Fibroblast of villous mesenchyme (primary cell): ENCODE results near the gene C14orf93. TPM values are rescaled to one million over a fixed set of nuclear protein-coding genes. Genes with fewer than 3 reads are reported as not detected.
"Not testable (repeated sequence)": the region's sequence is repeated elsewhere in the genome, so short reads cannot be mapped to it uniquely, and the experiment has no call there.

Experiments used
- DNase-seq: peaks from one replicate; pipeline ENCODE4 v3.0.0-alpha.2; 2010; ENCODE audit warnings: low read depth
- H3K4me3 ChIP-seq: 2 replicates; pipeline ENCODE4 v1.5.1; 2011; ENCODE audit warnings: low read depth, mild to moderate bottlenecking, low read length
- total RNA-seq: library from RNA; depleted of rRNA; stranded (reverse); fragments of >200 nt; gene quantifications from 2 replicates; pipeline ENCODE4 v1.2.3, GENCODE V29; 2012
- TF ChIP-seq, protein P1 (sequence below): IDR thresholded peaks from 2 replicates; pipeline ENCODE4 v1.5.1; 2012; ENCODE audit warnings: low read depth, mild to moderate bottlenecking, low read length; ENCODE audit not compliant: insufficient read depth

C14orf93 gene
- total RNA-seq, 1 donor: 4.7 TPM

DNA sequence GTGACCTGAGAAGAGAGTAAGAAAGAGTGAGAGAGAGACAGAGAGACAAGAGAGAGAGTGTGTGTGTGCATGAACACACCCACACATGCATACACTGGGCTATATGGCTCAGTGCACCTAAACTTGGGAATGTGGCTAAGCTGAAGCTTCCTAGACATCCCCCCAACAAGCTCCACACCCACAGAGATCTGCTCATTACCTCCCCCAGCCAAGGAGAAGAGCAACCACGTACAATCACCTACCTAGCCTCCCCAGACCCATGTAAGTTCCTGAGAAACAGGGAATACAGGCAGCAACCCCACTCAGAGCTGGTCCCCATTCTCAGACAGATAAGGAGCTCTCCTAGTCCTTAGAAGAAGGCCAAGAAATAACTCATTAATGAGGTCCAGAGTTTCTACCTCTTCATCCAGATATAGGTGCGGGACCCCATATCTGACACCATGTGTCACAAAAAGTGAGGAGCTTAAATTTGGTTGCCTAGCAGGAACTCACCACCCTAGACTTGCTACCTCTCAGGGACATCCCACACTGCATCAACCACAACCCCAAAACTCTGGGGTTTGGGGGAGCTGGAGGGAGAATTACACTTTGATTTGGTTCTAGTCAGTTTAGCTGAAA, 37.5 kb downstream of the C14orf93 start:
- no peak for DNase-seq
- TF ChIP-seq, protein P1, sequence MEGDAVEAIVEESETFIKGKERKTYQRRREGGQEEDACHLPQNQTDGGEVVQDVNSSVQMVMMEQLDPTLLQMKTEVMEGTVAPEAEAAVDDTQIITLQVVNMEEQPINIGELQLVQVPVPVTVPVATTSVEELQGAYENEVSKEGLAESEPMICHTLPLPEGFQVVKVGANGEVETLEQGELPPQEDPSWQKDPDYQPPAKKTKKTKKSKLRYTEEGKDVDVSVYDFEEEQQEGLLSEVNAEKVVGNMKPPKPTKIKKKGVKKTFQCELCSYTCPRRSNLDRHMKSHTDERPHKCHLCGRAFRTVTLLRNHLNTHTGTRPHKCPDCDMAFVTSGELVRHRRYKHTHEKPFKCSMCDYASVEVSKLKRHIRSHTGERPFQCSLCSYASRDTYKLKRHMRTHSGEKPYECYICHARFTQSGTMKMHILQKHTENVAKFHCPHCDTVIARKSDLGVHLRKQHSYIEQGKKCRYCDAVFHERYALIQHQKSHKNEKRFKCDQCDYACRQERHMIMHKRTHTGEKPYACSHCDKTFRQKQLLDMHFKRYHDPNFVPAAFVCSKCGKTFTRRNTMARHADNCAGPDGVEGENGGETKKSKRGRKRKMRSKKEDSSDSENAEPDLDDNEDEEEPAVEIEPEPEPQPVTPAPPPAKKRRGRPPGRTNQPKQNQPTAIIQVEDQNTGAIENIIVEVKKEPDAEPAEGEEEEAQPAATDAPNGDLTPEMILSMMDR: no peak
- H3K4me3 ChIP-seq: no peak overlapping the region

DNA sequence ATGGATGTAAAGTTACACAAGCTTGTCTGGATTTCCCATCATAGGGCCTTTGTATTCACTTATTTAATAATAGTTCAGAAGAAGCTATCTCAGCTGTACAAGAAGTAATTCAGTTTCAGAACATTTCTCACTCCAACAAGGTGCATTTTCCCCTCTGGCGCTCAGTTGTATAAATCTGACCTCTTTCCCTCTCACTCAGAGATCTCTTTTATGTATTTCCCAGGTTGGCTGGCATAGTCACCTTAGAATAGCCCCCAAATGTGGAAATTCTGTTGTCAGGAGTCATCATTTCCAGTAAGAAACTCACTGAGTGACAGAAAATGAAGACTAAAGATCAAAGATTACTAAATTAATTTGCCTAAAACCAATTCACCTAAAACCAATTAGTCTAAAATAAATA, 38.8 kb downstream of the C14orf93 start:
- no peak overlapping the region for H3K4me3 ChIP-seq
- TF ChIP-seq, protein P1: no peak
- no peak for DNase-seq

DNA sequence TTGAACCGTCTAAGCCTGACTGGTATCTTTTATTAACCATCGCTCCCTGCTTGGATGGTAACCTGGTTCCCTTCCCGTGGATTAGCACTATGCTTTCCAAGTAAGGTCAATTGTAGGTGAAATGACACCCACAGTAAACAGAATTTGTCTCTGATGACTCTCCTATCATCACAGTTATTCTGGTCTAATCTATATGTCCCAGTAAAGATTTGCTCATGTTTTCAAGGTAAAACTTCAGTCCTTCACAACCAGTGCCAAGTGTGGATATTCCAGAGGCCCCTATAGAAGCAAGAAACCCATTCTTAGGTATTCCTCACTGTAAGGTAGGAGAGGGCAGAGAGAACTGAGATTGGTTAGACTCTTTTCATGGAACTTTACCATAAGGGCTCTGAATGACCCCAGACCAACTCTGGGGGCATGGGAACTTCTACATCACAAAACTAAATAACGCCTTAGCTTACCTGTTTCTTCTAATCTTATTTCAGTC, 43.1 kb downstream of the C14orf93 start:
- TF ChIP-seq, protein P1: no peak
- no peak for DNase-seq
- no peak overlapping the region for H3K4me3 ChIP-seq

DNA sequence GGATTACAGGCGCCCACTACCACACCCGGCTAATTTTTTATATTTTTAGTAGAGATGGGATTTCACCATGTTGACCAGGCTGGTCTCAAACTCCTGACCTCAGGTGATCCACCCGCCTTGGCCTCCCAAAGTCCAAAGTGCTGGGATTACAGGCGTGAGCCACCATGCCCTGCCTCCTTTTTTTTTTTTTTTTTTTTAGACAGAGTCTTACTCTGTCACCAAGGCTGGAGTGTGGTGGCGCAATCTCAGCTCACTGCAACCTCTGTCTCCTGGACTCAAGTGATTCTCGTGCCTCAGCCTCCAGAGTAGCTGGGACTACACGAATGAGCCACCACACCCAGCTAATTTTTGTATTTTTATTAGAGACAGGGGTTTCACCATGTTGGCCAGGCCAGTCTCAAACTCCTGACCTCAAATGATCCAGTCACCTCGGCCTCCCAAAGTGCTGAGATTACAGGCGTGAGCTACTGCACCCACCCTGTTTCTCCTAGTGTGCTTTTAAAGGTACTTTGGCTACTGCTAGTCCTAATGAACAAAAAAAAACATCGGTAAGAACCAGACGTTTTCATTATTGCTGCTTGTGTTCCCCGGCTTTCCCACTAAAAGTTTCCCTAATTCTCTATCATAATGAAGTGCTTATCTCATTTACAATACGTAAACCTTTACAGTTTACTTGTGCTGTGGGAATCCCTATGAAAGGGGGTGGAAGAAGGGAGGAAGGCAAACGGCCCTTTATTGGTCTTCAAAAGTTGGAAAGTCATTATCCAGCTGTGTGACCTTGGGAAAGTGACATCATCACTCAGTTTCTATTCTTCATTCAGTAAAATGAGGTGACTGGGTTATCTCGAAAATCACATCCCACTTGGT, 43.8 kb downstream of the C14orf93 start:
- DNase-seq, H3K4me3 ChIP-seq: not testable (repeated sequence)

DNA sequence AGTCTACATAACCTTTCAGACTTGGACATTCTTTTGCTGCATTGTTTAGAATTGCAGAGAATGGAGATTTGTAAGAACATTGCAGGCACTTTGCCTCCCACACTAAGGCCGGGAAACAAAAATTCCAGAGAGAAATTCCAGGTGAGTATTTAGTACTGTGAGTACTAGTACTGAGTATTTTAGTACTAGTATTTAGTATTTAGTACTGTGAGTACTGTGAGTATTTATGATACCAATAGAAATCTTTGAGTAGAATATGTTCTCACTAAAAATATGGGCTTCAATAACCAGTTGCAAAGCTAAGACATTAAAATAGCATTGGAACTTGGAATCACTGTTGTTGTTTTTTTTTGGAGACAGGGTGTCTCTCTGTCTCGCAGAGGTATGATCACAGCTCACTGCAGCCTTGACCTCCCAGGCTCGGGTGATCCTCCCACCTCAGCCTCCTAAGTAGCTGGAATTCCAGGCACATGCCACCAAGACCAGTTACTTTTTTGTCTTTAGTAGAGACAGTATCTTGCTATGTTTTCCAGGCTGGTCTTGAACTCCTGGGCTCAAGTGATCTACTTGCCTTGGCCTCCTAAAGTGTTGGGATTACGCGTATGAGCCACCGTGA, 47.8 kb downstream of the C14orf93 start:
- H3K4me3 ChIP-seq: no peak overlapping the region
- TF ChIP-seq, protein P1: no peak
- DNase-seq: no peak

DNA sequence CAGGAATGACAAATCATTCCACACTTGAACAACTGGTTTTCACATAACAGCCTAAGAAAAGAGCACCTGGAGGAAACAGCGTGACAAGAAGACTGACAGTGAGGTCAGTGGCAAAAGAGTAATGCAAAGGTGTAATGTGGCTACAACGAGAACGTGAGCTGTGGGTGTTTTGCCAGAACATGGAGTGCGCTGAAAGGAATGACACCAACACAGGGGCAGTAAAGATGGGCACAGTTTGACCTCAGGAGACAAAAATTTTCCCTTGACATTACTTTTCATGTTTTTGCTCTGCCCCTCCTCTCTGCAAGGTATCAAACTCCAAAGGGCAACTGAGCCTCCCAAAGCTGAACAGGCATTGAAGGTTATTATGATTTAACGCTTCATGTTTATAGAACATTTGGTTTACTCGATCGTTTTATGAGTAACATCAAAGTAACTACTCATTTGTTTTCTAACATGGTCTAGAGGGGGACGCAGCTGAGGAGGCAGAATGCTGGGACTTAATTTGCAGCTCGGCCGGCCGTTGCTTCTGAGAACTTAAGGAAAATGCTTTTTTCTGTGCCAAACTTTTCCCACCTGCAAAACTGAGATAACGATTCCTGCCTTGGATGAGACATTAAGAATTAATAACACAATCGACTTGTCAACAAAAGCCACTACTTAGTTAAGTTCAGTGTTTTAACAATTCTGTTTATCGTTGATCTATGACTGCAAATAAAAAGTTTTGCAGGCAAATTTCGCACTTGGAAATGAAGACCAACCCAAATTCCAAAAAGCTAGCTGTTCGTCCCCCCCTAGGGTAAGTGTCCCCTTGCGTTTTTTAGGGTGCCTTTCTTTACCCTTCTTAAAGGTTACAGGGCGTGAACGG, 54.0 kb downstream of the C14orf93 start:
- DNase-seq: no peak
- H3K4me3 ChIP-seq: peak overlapping the region; percentile 68
- TF ChIP-seq, protein P1: no peak
